ENCODE measurements around the gene YAP1.

DNA sequence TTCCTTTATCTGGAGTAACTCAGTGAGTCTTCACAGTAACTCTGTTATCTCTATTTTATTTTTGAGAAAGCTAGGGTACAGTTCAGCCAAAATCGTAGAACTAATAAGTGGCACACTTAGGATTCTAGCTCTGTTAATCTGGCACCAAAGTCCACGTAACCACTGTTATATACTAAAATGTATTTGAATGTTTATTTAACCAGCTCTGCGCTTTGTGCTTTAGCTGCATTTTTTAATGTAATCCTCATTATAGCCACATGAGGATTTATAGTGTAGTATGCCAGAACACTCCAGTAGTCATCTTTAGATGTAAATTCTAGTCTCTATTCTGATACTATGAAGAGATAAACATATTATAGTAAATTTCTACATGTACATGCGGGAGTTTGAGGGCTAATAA, 36.8 kb downstream of the YAP1 start:
- TF ChIP-seq, protein P1, sequence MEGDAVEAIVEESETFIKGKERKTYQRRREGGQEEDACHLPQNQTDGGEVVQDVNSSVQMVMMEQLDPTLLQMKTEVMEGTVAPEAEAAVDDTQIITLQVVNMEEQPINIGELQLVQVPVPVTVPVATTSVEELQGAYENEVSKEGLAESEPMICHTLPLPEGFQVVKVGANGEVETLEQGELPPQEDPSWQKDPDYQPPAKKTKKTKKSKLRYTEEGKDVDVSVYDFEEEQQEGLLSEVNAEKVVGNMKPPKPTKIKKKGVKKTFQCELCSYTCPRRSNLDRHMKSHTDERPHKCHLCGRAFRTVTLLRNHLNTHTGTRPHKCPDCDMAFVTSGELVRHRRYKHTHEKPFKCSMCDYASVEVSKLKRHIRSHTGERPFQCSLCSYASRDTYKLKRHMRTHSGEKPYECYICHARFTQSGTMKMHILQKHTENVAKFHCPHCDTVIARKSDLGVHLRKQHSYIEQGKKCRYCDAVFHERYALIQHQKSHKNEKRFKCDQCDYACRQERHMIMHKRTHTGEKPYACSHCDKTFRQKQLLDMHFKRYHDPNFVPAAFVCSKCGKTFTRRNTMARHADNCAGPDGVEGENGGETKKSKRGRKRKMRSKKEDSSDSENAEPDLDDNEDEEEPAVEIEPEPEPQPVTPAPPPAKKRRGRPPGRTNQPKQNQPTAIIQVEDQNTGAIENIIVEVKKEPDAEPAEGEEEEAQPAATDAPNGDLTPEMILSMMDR (IDR thresholded peaks at IDR 0.05), result no peak
- no peak for TF ChIP-seq POLR2A (IDR thresholded peaks at IDR 0.05)

Measured in body of pancreas (tissue), 4 donors.